Measurements from ENCODE around the gene PABPN1. TPM values are rescaled to one million over a fixed set of nuclear protein-coding genes. Genes with fewer than 3 reads are reported as not detected.

PABPN1 gene
- total and polyA plus RNA-seq, 9 of the 15 experiments (the other 6 are each of a cell fraction or from before 2014, with no cell fraction given) = 32.6 to 388 (median 178) TPM

- no TSS peak for BruUV-seq (replicated peaks)
- Histone ChIP-seq H3K27me3 (ENCODE audit: control insufficient read depth in 2 of 2, insufficient read depth in 2 of 2, low read length in 2 of 2) (peaks cover under 1 to 3% of the 10 kb centered on the region in 2 experiments; a peak in 1 of 5 replicates), H4K20me1 (replicated peaks; ENCODE audit: control insufficient read depth, insufficient read depth, low read length) (no peaks in the 10 kb centered on the region), H3K9ac (ENCODE audit: insufficient read depth in 1 of 2, low read depth in 2 of 2, low read length in 2 of 2) (peak overlapping the region; percentile 22 to 74; a peak in 3 of 4 replicates), H3K36me3 (ENCODE audit: control insufficient read depth, insufficient read depth, low read length) (no peaks in the 10 kb centered on the region), H3K27ac (ENCODE audit: extremely low read depth, low read depth, low read length) (peak overlapping the region; percentile 48; the same call in 1 of the 3 replicates), H3K4me3 (no peak overlapping the region), H3K79me2 (ENCODE audit: control insufficient read depth, insufficient read depth, low read length) (no peaks in the 10 kb centered on the region), H2AFZ (ENCODE audit: low read depth, low read length) (peak overlapping the region; percentile 85), H3K9me1 (ENCODE audit: control insufficient read depth, insufficient read depth, low read length) (no peaks in the 10 kb centered on the region), H3K9me3 (replicated peaks; ENCODE audit: control insufficient read depth, insufficient read depth, low read depth, low read length) (no peaks in the 10 kb centered on the region), H3K4me1 (replicated peaks in 1 of 2; ENCODE audit: control insufficient read depth in 2 of 2, insufficient read depth in 2 of 2, low read length in 2 of 2) (peaks cover 11 to 16% of the 10 kb centered on the region in 2 experiments; a peak in 4 of 5 replicates), H3K4me2 (ENCODE audit: insufficient read depth, low read length) (peak overlapping the region; percentile 72)
- in situ Hi-C loops (cut with MboI) (no loop called here), intact Hi-C loops (cut with micrococcal nuclease) (no loop called here)
- peak; percentile 95 for FAIRE-seq
- CTCF ChIA-PET (ENCODE audit: low intra/inter-chr PET ratio) = no interaction called here
- POLR2A ChIA-PET = interaction anchor here (0.6 to 1.6 kb wide), 6 partner anchors 8 to 69 kb away, joined by 3 to 11 read pairs (median 3); partner anchors contain the start of gene PABPN1
- DNase-seq (ENCODE audit: extremely low read depth in 1 of 4, low spot score in 3 of 4) = peak; percentile 60 to 75 (median 68)
- WGBS (ENCODE audit: insufficient coverage, low coverage, missing lambda C conversion rate) = 19% methylated on average over 6 of the region's 13 CpGs
- ATAC-seq = peak; percentile 96
- TF ChIP-seq DNMT1 (IDR thresholded peaks at IDR 0.05) (no peak), SMARCE1 (IDR thresholded peaks at IDR 0.05) (no peak), ZNF431 (CRISPR knock-in tag; IDR thresholded peaks at IDR 0.05) (no peak), ZBTB11 (CRISPR knock-in tag; IDR thresholded peaks at IDR 0.05) (peak in 1 of 3 experiments; percentile 16; a peak in 1 of 6 replicates), RBFOX2 (IDR thresholded peaks at IDR 0.05; ENCODE audit: low read depth, low read length) (no peak), CTCF (IDR thresholded peaks at IDR 0.05 in 2 of 3, conservative IDR thresholded peaks at IDR 0.05 in 1 of 3; ENCODE audit: insufficient read depth in 2 of 3, low read depth in 1 of 3, low read length in 3 of 3) (peak; percentile 48 to 70 (median 51)), RB1 (IDR thresholded peaks at IDR 0.05; ENCODE audit: low read depth) (no peak), CBFA2T3 (IDR thresholded peaks at IDR 0.05) (peak; percentile 45), ZNF174 (CRISPR knock-in tag; IDR thresholded peaks at IDR 0.05) (no peak)
These were observed 24.9 kb downstream of the PABPN1 start for GRCh38 chr14:23345987-23346692.

All from K562 (cell line).